OCI-LY3 (cell line): Measurements from ENCODE around the gene SEZ6L.

Source experiments
- EZH2phosphoT487 ChIP-seq: fragments of 200-600 bp; shearing (Covaris generic); IDR thresholded peaks from 2 replicates; pipeline ENCODE4 v1.6.1; 2018; ENCODE audit warnings: antibody characterized with exemption, mixed run types, low read depth
- TF ChIP-seq, protein P1 (sequence below): fragments of 200-600, 300-600 bp; sonication (generic); IDR thresholded peaks from 2 replicates; pipeline ENCODE4 v1.5.1; 2014; ENCODE audit warnings: antibody characterized with exemption, low read length, low read depth

- TF ChIP-seq, protein P1, sequence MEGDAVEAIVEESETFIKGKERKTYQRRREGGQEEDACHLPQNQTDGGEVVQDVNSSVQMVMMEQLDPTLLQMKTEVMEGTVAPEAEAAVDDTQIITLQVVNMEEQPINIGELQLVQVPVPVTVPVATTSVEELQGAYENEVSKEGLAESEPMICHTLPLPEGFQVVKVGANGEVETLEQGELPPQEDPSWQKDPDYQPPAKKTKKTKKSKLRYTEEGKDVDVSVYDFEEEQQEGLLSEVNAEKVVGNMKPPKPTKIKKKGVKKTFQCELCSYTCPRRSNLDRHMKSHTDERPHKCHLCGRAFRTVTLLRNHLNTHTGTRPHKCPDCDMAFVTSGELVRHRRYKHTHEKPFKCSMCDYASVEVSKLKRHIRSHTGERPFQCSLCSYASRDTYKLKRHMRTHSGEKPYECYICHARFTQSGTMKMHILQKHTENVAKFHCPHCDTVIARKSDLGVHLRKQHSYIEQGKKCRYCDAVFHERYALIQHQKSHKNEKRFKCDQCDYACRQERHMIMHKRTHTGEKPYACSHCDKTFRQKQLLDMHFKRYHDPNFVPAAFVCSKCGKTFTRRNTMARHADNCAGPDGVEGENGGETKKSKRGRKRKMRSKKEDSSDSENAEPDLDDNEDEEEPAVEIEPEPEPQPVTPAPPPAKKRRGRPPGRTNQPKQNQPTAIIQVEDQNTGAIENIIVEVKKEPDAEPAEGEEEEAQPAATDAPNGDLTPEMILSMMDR = no peak
- no peak for TF ChIP-seq EZH2phosphoT487
These were observed 215.9 kb downstream of the SEZ6L start for GRCh38 chr22:26385164-26385563.
